Measurements from ENCODE around the gene MEIS2. TPM values are rescaled to one million over a fixed set of nuclear protein-coding genes. Genes with fewer than 3 reads are reported as not detected.
"Not testable (repeated sequence)": the region's sequence is repeated elsewhere in the genome, so short reads cannot be mapped to it uniquely, and the experiment has no call there.

The MEIS2 gene
- total RNA-seq, 2 experiments from 2014 or later: not detected

GRCh38 chr15:36999778-37000177, 100.6 kb downstream of the MEIS2 start:
- H3K36me3 Mint-ChIP-seq: no peaks in the 10 kb centered on the region
- no peaks in the 10 kb centered on the region for H3K4me1 Mint-ChIP-seq (ENCODE audit: low read depth)
- H3K27me3 Mint-ChIP-seq: no peaks in the 10 kb centered on the region
- CTCF ChIA-PET: no interaction called here
- H3K27ac Mint-ChIP-seq: no peak overlapping the region
- POLR2A ChIA-PET: no interaction called here
- no peak for DNase-seq
- H3K4me3 Mint-ChIP-seq: no peak overlapping the region
- no peaks in the 10 kb centered on the region for H3K9me3 Mint-ChIP-seq
- intact Hi-C loops (cut with micrococcal nuclease): no loop called here

DNA sequence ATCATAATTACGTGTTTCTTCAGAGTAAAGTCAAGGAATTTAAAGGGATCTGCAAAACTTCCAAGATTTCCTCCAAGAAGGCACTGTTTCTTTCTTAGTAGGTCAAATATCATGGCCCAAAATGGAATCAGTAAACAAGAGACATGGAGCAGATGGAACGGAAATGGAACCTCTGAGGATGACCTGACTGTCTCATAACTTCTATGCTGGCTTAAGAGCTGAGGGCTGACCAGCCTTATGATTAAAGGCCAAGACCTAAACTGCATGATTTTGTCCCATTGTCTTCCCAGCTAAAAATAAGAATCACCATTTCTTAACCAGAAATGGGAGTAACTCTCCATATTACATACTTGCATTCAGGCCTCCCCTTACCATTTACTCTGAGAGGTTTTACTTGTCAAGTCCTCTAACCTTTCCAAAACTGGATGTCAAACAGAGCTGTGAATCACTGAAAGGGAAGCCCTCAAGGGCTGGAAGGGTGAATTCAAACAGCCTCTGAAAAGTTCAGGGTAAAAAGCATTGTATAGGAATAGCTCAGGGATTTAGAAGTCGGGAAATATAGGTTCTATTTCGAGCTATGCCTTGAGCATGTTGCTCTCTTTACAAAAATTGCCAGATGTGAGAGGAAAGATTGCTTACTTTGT, 103.7 kb downstream of the MEIS2 start:
- no peaks in the 10 kb centered on the region for H3K9me3 Mint-ChIP-seq
- H3K36me3 Mint-ChIP-seq: no peaks in the 10 kb centered on the region
- H3K27ac Mint-ChIP-seq: no peak overlapping the region
- H3K27me3 Mint-ChIP-seq: no peaks in the 10 kb centered on the region
- no peak overlapping the region for H3K4me3 Mint-ChIP-seq
- ChIA-PET CTCF (no interaction called here), POLR2A (no interaction called here)
- DNase-seq: no peak
- no peaks in the 10 kb centered on the region for H3K4me1 Mint-ChIP-seq (ENCODE audit: low read depth)
- intact Hi-C loops (cut with micrococcal nuclease): no loop called here

DNA sequence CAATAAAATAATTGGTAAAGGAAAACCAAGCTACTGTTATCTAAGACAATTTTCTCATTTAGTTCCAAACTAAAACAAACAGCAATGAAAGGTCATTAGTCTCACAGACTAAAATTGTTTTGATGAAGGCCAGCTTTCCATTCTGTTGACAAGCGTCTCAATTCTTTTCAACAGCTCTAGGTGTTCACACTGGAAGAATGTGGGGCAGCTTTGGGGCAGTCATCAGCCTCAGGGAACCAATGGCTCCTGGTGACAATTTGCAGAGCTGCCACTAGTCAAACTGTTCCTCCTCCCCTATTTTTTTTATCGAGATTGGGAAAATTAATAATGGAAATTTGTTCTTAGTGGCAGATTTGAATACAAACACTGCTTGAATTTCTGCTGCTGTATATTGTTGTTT, 104.2 kb downstream of the MEIS2 start:
- CTCF ChIA-PET: no interaction called here
- intact Hi-C loops (cut with micrococcal nuclease): no loop called here
- H3K4me3 Mint-ChIP-seq: no peak overlapping the region
- POLR2A ChIA-PET: no interaction called here
- no peaks in the 10 kb centered on the region for H3K27me3 Mint-ChIP-seq
- H3K9me3 Mint-ChIP-seq: no peaks in the 10 kb centered on the region
- no peak for DNase-seq
- no peak overlapping the region for H3K27ac Mint-ChIP-seq
- no peaks in the 10 kb centered on the region for H3K36me3 Mint-ChIP-seq
- H3K4me1 Mint-ChIP-seq (ENCODE audit: low read depth): no peaks in the 10 kb centered on the region

GRCh38 chr15:36994790-36995189, 105.6 kb downstream of the MEIS2 start:
- Mint-ChIP-seq H3K36me3 (no peaks in the 10 kb centered on the region), H3K9me3 (no peaks in the 10 kb centered on the region), H3K4me1 (ENCODE audit: low read depth) (no peaks in the 10 kb centered on the region), H3K4me3 (no peak overlapping the region), H3K27ac (no peak overlapping the region), H3K27me3 (no peaks in the 10 kb centered on the region)
- no peak for DNase-seq
- ChIA-PET POLR2A (no interaction called here), CTCF (no interaction called here)
- intact Hi-C loops (cut with micrococcal nuclease): no loop called here

DNA sequence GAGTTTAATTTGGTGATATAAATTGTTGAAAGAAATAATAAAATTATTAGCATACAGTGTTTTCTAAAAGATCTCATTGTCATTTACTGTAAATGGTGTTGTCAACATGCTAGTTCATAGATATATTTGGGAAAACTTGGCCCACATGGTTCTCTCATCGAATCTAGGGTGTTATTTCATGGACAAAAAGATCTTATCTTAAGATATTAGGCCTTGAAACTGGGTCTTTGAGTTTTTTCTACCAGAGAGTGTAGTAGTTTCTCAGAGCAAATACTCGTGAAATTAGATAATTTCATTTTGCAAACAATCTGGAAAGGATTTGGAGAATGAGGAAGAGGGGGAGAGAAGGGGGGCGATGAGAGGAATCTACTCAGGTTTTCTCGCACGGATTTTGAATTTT, 107.9 kb downstream of the MEIS2 start:
- intact Hi-C loops (cut with micrococcal nuclease): no loop called here
- no peak overlapping the region for H3K27ac Mint-ChIP-seq

GRCh38 chr15:36988947-36989346, 111.4 kb downstream of the MEIS2 start:
- no peak for DNase-seq
- H3K27ac Mint-ChIP-seq: no peak overlapping the region
- H3K27me3 Mint-ChIP-seq: peaks cover 3% of the 10 kb centered on the region
- H3K4me3 Mint-ChIP-seq: no peak overlapping the region
- ChIA-PET CTCF (no interaction called here), POLR2A (no interaction called here)
- peaks cover 17% of the 10 kb centered on the region for H3K9me3 Mint-ChIP-seq
- intact Hi-C loops (cut with micrococcal nuclease): no loop called here
- H3K36me3 Mint-ChIP-seq: no peaks in the 10 kb centered on the region
- H3K4me1 Mint-ChIP-seq (ENCODE audit: low read depth): no peaks in the 10 kb centered on the region

More for the DNA sequence above, 107.9 kb downstream of the MEIS2 start:
- Mint-ChIP-seq H3K36me3 (no peaks in the 10 kb centered on the region), H3K27me3 (peaks cover 2% of the 10 kb centered on the region), H3K4me3 (no peak overlapping the region), H3K9me3 (no peaks in the 10 kb centered on the region), H3K4me1 (ENCODE audit: low read depth) (no peaks in the 10 kb centered on the region)
- CTCF ChIA-PET: no interaction called here
- POLR2A ChIA-PET: no interaction called here
- no peak for DNase-seq

DNA sequence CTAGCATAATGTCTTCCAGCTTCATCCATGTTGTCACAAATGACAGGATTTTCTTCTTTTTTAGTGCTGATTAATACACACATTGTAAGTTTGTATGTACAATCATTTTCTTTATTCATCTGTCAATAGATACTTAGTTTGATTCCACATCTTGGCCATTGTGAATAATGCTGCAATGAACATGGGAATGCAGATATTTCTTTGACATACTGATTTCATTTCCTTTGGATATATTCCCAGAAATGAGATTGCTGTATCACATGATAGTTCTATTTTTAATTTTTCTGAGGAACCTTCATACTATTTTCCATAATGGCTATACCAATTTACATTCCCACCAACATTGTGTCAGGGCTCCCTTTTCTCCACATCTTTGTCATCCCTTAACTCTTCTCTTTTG, 117.9 kb downstream of the MEIS2 start:
- no peak for DNase-seq
- CTCF ChIA-PET: no interaction called here
- H3K36me3 Mint-ChIP-seq: no peaks in the 10 kb centered on the region
- H3K9me3 Mint-ChIP-seq: peaks cover 20% of the 10 kb centered on the region
- no peak overlapping the region for H3K4me3 Mint-ChIP-seq
- H3K4me1 Mint-ChIP-seq (ENCODE audit: low read depth): no peaks in the 10 kb centered on the region
- peaks cover under 1% of the 10 kb centered on the region for H3K27me3 Mint-ChIP-seq
- POLR2A ChIA-PET: no interaction called here
- intact Hi-C loops (cut with micrococcal nuclease): no loop called here
- H3K27ac Mint-ChIP-seq: no peak overlapping the region

DNA sequence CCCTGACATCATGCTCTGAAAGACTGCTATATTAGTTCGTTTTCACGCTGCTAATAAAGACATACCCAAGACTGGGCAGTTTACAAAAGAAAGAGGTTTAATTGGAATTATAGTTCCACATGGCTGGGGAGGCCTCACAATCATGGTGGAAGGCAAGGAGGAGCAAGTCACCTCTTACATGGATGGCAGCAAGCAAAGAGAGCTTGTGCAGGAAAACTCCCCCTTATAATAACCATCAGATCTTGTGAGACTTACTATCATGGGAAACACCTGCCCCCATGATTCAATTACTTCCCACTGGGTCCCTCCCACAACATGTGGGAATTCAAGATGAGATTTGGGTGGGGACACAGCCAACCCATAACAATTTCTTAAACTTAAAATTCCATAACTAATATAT, 120.1 kb downstream of the MEIS2 start:
- CTCF ChIA-PET: interaction anchor here (1.2 kb wide), 1 partner anchor 9 kb away, joined by 3 read pairs; no protein-coding TSS in a partner anchor
- H3K27me3 Mint-ChIP-seq; H3K4me3 Mint-ChIP-seq; intact Hi-C loops (cut with micrococcal nuclease); H3K36me3 Mint-ChIP-seq; DNase-seq; POLR2A ChIA-PET; H3K27ac Mint-ChIP-seq; H3K4me1 Mint-ChIP-seq (ENCODE audit: low read depth): not testable (repeated sequence)
- peaks cover 17% of the 10 kb centered on the region for H3K9me3 Mint-ChIP-seq

GRCh38 chr15:36978625-36979024, 121.7 kb downstream of the MEIS2 start:
- Mint-ChIP-seq H3K9me3 (peaks cover 3% of the 10 kb centered on the region), H3K36me3 (no peaks in the 10 kb centered on the region), H3K4me3 (no peak overlapping the region), H3K27me3 (no peaks in the 10 kb centered on the region), H3K27ac (no peak overlapping the region), H3K4me1 (ENCODE audit: low read depth) (no peaks in the 10 kb centered on the region)
- intact Hi-C loops (cut with micrococcal nuclease): no loop called here
- no peak for DNase-seq
- CTCF ChIA-PET: no interaction called here
- POLR2A ChIA-PET: no interaction called here

- Mint-ChIP-seq H3K36me3 (no peaks in the 10 kb centered on the region), H3K4me1 (ENCODE audit: low read depth) (no peaks in the 10 kb centered on the region), H3K27ac (no peak overlapping the region), H3K4me3 (no peak overlapping the region), H3K9me3 (peaks cover 3% of the 10 kb centered on the region), H3K27me3 (no peaks in the 10 kb centered on the region)
- CTCF ChIA-PET: no interaction called here
- intact Hi-C loops (cut with micrococcal nuclease): no loop called here
- POLR2A ChIA-PET: no interaction called here
- no peak for DNase-seq
Observed at GRCh38 chr15:36978126-36978525, 122.2 kb downstream of the MEIS2 start.

GRCh38 chr15:36977659-36978058, 122.7 kb downstream of the MEIS2 start:
- no peak overlapping the region for H3K4me3 Mint-ChIP-seq
- H3K27ac Mint-ChIP-seq: no peak overlapping the region
- CTCF ChIA-PET: no interaction called here
- no peak for DNase-seq
- intact Hi-C loops (cut with micrococcal nuclease): no loop called here
- no peaks in the 10 kb centered on the region for H3K36me3 Mint-ChIP-seq
- H3K9me3 Mint-ChIP-seq: peaks cover 3% of the 10 kb centered on the region
- H3K4me1 Mint-ChIP-seq (ENCODE audit: low read depth): no peaks in the 10 kb centered on the region
- no peaks in the 10 kb centered on the region for H3K27me3 Mint-ChIP-seq
- POLR2A ChIA-PET: no interaction called here

DNA sequence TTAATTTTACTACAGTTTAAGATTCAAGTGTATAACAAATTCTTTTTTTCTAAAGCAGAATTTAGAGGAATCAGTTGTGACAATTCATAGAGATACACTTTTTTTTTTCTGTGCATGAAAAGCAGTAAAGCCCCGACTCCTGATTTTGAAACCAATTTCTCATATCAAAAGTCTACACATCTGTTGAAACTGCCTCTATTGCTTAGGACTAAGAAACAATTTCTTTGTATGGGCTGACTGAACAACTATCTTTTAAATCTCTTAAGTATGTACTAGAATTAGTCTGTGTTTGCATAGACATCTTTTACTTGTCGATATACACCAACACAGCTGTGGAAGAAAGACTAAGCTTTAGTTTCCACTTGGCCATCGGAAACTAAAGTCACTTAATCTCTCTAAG, 127.6 kb downstream of the MEIS2 start:
- H3K36me3 Mint-ChIP-seq: no peaks in the 10 kb centered on the region
- ChIA-PET POLR2A (no interaction called here), CTCF (no interaction called here)
- no peaks in the 10 kb centered on the region for H3K27me3 Mint-ChIP-seq
- intact Hi-C loops (cut with micrococcal nuclease): no loop called here
- no peak overlapping the region for H3K27ac Mint-ChIP-seq
- no peaks in the 10 kb centered on the region for H3K4me1 Mint-ChIP-seq (ENCODE audit: low read depth)
- no peak for DNase-seq
- H3K4me3 Mint-ChIP-seq: no peak overlapping the region
- H3K9me3 Mint-ChIP-seq: no peaks in the 10 kb centered on the region

GRCh38 chr15:36970522-36970921, 129.8 kb downstream of the MEIS2 start:
- ChIA-PET POLR2A (no interaction called here), CTCF (no interaction called here)
- no peak overlapping the region for H3K4me3 Mint-ChIP-seq
- no peaks in the 10 kb centered on the region for H3K9me3 Mint-ChIP-seq
- H3K27ac Mint-ChIP-seq: no peak overlapping the region
- intact Hi-C loops (cut with micrococcal nuclease): no loop called here
- no peak for DNase-seq
- H3K36me3 Mint-ChIP-seq: no peaks in the 10 kb centered on the region
- H3K27me3 Mint-ChIP-seq: no peaks in the 10 kb centered on the region
- no peaks in the 10 kb centered on the region for H3K4me1 Mint-ChIP-seq (ENCODE audit: low read depth)

GRCh38 chr15:36967929-36968328, 132.4 kb downstream of the MEIS2 start:
- CTCF ChIA-PET: no interaction called here

More at GRCh38 chr15:36967929-36968328, 132.4 kb downstream of the MEIS2 start:
- POLR2A ChIA-PET: no interaction called here
- no peaks in the 10 kb centered on the region for H3K4me1 Mint-ChIP-seq (ENCODE audit: low read depth)
- DNase-seq: no peak
- H3K4me3 Mint-ChIP-seq: no peak overlapping the region
- H3K27me3 Mint-ChIP-seq: no peaks in the 10 kb centered on the region
- intact Hi-C loops (cut with micrococcal nuclease): no loop called here
- H3K27ac Mint-ChIP-seq: no peak overlapping the region
- no peaks in the 10 kb centered on the region for H3K9me3 Mint-ChIP-seq
- no peaks in the 10 kb centered on the region for H3K36me3 Mint-ChIP-seq

All from activated CD4-positive, alpha-beta memory T cell treated with anti-CD3 and anti-CD28 coated beads for 36 hours (primary cell).